ENCODE data around the gene DOCK4.

DNA sequence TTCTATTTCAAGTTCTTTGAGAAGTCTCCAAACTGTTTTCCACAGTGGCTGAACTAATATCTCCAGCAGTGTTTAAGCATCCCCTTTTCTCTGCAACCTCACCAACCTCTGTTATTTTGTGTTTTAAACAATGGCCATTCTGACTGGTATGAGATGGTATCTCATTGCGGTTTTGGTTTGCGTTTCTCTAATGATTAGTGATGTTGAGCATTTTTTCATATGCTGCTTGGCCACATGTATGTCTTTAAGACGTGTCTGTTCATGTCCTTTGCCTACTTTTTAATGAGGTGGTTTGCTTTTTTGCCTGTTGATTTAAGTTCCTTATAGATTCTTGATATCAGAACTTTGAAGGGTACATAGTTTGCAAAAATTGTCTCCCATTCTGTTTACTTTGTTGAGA is 487.3 kb downstream of the DOCK4 start:
- TF ChIP-seq, protein P1, sequence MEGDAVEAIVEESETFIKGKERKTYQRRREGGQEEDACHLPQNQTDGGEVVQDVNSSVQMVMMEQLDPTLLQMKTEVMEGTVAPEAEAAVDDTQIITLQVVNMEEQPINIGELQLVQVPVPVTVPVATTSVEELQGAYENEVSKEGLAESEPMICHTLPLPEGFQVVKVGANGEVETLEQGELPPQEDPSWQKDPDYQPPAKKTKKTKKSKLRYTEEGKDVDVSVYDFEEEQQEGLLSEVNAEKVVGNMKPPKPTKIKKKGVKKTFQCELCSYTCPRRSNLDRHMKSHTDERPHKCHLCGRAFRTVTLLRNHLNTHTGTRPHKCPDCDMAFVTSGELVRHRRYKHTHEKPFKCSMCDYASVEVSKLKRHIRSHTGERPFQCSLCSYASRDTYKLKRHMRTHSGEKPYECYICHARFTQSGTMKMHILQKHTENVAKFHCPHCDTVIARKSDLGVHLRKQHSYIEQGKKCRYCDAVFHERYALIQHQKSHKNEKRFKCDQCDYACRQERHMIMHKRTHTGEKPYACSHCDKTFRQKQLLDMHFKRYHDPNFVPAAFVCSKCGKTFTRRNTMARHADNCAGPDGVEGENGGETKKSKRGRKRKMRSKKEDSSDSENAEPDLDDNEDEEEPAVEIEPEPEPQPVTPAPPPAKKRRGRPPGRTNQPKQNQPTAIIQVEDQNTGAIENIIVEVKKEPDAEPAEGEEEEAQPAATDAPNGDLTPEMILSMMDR (IDR thresholded peaks at IDR 0.05; ENCODE audit: insufficient read depth, low read length, poor library complexity, severe bottlenecking), result no peak
- TF ChIP-seq EZH2phosphoT487 (conservative IDR thresholded peaks at IDR 0.05; ENCODE audit: low read length), result no peak
